HEK293 (cell line): ENCODE measurements around the gene PRX.
A peak's percentile ranks its signal among the peaks of the same experiment; 100 is the strongest.

ENCODE experiments used
- CTCF ChIA-PET: fragments of 350-600 bp; formaldehyde crosslinking; extraction: SDS; loops from one replicate; lab custom pipeline; 2021; ENCODE audit warnings: antibody characterized with exemption; lab: Yijun Ruan, JAX
- POLR2A ChIA-PET: fragments of 300-600 bp; formaldehyde crosslinking; extraction: SDS; loops from one replicate; lab custom pipeline; 2020; ENCODE audit warnings: antibody characterized with exemption, inconsistent platforms; lab: Yijun Ruan, JAX
- H3K27ac ChIP-seq: fragments of 200-500 bp; sonication (Bioruptor generic); 2 replicates; pipeline ENCODE4 v1.5.1; 2014; ENCODE audit warnings: low read depth, low read length, control low read depth, inconsistent platforms; ENCODE audit errors: extremely low read depth
- H3K36me3 ChIP-seq, 2 experiments: fragments of 200-500 bp in 1 of 2; sonication (Bioruptor generic) in 1 of 2; 1 replicate in 1 of 2; 2 replicates in 1 of 2; pipeline ENCODE4 v1.5.1; 2014 to 2017; ENCODE audit warnings: inconsistent platforms in 2 of 2, low read length in 2 of 2; ENCODE audit not compliant: control insufficient read depth in 2 of 2, insufficient read depth in 1 of 2
- H3K4me1 ChIP-seq: fragments of 200-500 bp; sonication (Bioruptor generic); 2 replicates; pipeline ENCODE4 v1.5.1; 2014; ENCODE audit warnings: mild to moderate bottlenecking, low read length, inconsistent platforms; ENCODE audit not compliant: control insufficient read depth, insufficient read depth
- H3K4me3 ChIP-seq: 2 replicates; pipeline ENCODE4 v1.5.1; 2011; ENCODE audit warnings: low read depth, mild to moderate bottlenecking, control low read depth, low read length, moderate library complexity
- H3K9me3 ChIP-seq: fragments of 200-500 bp; sonication (Bioruptor generic); 2 replicates; pipeline ENCODE4 v1.5.1; 2014; ENCODE audit warnings: low read depth, low read length, inconsistent platforms; ENCODE audit not compliant: control insufficient read depth, insufficient read depth
- PRDM1 ChIP-seq: fragments of 450-650 bp; formaldehyde crosslinking; IDR thresholded peaks from 2 replicates; pipeline ENCODE4; 2016; ENCODE audit warnings: missing biosample characterization, missing genetic modification characterization
- PRDM2 ChIP-seq: fragments of 450-650 bp; formaldehyde crosslinking; IDR thresholded peaks from 2 replicates; pipeline ENCODE4 v1.5.1; 2016; ENCODE audit warnings: missing biosample characterization, missing genetic modification characterization, borderline replicate concordance
- SP3 ChIP-seq: fragments of 450-650 bp; formaldehyde crosslinking; IDR thresholded peaks from 2 replicates; pipeline ENCODE4 v1.5.1; 2016; ENCODE audit warnings: missing biosample characterization, missing genetic modification characterization
- ZFHX2 ChIP-seq: fragments of 450-650 bp; formaldehyde crosslinking; conservative IDR thresholded peaks from 2 replicates; pipeline ENCODE4 v1.5.1; 2016; ENCODE audit warnings: missing biosample characterization, missing genetic modification characterization
- ZNF121 ChIP-seq: fragments of 450-650 bp; formaldehyde crosslinking; IDR thresholded peaks from 2 replicates; pipeline ENCODE4 v1.5.1; 2016; ENCODE audit warnings: missing biosample characterization, missing genetic modification characterization
- ZNF133 ChIP-seq: fragments of 450-650 bp; formaldehyde crosslinking; IDR thresholded peaks from 2 replicates; pipeline ENCODE4 v1.5.1; 2016; ENCODE audit warnings: missing biosample characterization, missing genetic modification characterization
- ZNF184 ChIP-seq: fragments of 450-650 bp; IDR thresholded peaks from 2 replicates; pipeline ENCODE4 v1.5.1; 2018; ENCODE audit warnings: missing biosample characterization, mild to moderate bottlenecking, missing genetic modification characterization
- ZNF600 ChIP-seq: fragments of 450-650 bp; formaldehyde crosslinking; IDR thresholded peaks from 2 replicates; pipeline ENCODE4 v1.5.1; 2016; ENCODE audit warnings: missing biosample characterization, missing genetic modification characterization
- ZNF658 ChIP-seq: fragments of 450-650 bp; formaldehyde crosslinking; IDR thresholded peaks from 2 replicates; pipeline ENCODE4; 2016; ENCODE audit warnings: missing biosample characterization, missing genetic modification characterization
- TF ChIP-seq, protein P1 (sequence below): fragments of 450-650 bp; formaldehyde crosslinking; conservative IDR thresholded peaks from 2 replicates; pipeline ENCODE4 v1.5.1; 2016; ENCODE audit warnings: low read depth, missing biosample characterization, missing genetic modification characterization
- TF ChIP-seq, protein P2 (sequence below): fragments of 450-650 bp; formaldehyde crosslinking; IDR thresholded peaks from 2 replicates; pipeline ENCODE4 v1.5.1; 2016; ENCODE audit warnings: missing biosample characterization, missing genetic modification characterization

The PRX gene

DNA sequence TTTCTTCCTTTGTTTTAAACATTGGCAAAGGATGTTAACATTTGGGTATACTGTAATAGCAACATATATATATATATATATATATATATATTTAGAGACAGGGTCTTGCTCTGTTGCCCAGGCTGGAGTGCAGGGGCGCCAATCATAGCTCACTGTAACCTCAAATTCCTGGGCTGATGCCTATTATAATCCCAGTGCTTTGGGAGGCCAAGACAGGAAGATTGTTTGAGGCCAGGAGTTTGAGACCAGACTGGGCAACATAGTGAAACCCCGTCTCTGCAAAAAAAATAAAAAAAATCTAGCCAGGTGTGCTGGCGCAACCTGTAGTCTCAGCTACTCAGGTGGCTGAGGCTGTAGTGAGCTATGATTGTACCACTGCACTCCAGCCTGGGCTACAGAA, 47.0 kb upstream of the PRX start:
- ChIA-PET POLR2A (interaction anchor here (1.7 kb wide), 1 partner anchor 34 kb away, joined by 9 read pairs; the partner anchor contains the start of gene SERTAD1), CTCF (interaction anchor here (0.6 to 1.1 kb wide), 3 partner anchors 24 to 61 kb away, joined by 3 to 4 read pairs (median 3); no protein-coding TSS in a partner anchor)
- TF ChIP-seq SP3 (tag by site-specific recombination), result no peak
- no peak for TF ChIP-seq ZNF658 (tag by site-specific recombination)
- TF ChIP-seq, protein P1, sequence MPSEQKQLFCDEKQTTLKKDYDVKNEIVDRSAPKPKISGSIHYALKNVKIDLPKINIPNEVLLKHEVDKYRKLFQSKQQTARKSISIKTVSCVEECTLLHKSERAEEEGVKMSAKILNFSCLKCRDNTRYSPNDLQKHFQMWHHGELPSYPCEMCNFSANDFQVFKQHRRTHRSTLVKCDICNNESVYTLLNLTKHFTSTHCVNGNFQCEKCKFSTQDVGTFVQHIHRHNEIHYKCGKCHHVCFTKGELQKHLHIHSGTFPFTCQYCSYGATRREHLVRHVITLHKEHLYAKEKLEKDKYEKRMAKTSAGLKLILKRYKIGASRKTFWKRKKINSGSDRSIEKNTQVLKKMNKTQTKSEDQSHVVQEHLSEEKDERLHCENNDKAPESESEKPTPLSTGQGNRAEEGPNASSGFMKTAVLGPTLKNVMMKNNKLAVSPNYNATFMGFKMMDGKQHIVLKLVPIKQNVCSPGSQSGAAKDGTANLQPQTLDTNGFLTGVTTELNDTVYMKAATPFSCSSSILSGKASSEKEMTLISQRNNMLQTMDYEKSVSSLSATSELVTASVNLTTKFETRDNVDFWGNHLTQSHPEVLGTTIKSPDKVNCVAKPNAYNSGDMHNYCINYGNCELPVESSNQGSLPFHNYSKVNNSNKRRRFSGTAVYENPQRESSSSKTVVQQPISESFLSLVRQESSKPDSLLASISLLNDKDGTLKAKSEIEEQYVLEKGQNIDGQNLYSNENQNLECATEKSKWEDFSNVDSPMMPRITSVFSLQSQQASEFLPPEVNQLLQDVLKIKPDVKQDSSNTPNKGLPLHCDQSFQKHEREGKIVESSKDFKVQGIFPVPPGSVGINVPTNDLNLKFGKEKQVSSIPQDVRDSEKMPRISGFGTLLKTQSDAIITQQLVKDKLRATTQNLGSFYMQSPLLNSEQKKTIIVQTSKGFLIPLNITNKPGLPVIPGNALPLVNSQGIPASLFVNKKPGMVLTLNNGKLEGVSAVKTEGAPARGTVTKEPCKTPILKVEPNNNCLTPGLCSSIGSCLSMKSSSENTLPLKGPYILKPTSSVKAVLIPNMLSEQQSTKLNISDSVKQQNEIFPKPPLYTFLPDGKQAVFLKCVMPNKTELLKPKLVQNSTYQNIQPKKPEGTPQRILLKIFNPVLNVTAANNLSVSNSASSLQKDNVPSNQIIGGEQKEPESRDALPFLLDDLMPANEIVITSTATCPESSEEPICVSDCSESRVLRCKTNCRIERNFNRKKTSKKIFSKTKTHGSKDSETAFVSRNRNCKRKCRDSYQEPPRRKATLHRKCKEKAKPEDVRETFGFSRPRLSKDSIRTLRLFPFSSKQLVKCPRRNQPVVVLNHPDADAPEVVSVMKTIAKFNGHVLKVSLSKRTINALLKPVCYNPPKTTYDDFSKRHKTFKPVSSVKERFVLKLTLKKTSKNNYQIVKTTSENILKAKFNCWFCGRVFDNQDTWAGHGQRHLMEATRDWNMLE, result no peak
- TF ChIP-seq ZNF121 (tag by site-specific recombination), result peak; percentile 97
- no peaks in the 10 kb centered on the region for H3K9me3 ChIP-seq
- H3K36me3 ChIP-seq, result peaks cover 3 to 13% of the 10 kb centered on the region in 2 experiments; a peak in 2 of 3 replicates
- peaks cover 5% of the 10 kb centered on the region for H3K4me1 ChIP-seq
- H3K27ac ChIP-seq, result no peak overlapping the region
- H3K4me3 ChIP-seq, result no peak overlapping the region

DNA sequence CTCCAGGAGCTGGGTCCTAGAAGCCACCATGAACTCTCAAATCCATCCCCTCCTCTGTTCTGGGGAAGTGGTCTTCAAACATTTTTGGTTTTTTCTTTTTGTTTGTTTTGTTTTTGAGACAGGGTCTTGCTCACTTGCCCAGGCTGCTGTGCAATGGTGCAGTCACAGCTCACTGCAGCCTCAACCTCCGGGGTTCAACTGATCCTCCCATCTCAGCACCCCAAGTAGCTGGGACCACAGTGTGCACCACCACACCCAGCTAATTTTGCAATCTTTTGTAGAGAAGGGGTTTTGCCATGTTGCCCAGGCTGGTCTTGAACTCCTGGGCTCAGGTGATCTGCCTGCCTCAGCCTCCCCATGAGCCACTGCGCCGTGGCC, 45.4 kb upstream of the PRX start:
- H3K4me3 ChIP-seq, result no peak overlapping the region
- no peaks in the 10 kb centered on the region for H3K4me1 ChIP-seq
- H3K27ac ChIP-seq, result no peak overlapping the region
- TF ChIP-seq ZNF184 (tag by site-specific recombination) (no peak), ZNF121 (tag by site-specific recombination) (peak; percentile 92)
- no peaks in the 10 kb centered on the region for H3K9me3 ChIP-seq
- ChIA-PET CTCF (interaction anchor here (0.6 to 0.9 kb wide), 4 partner anchors 32 to 1401 kb away, joined by 3 to 4 read pairs (median 4); partner anchors contain the start of gene RPS19), POLR2A (no interaction called here)
- peaks cover 3 to 13% of the 10 kb centered on the region in 2 experiments; a peak in 2 of 3 replicates for H3K36me3 ChIP-seq

- ChIA-PET POLR2A (interaction anchor here (1.5 kb wide), 1 partner anchor 93 kb away, joined by 3 read pairs; no protein-coding TSS in a partner anchor), CTCF (interaction anchor here (0.6 to 0.9 kb wide), 3 partner anchors 32 to 1402 kb away, joined by 3 to 4 read pairs (median 3); partner anchors contain the start of gene RPS19)
- H3K36me3 ChIP-seq, result peaks cover 3 to 13% of the 10 kb centered on the region in 2 experiments; a peak in 2 of 3 replicates
- H3K27ac ChIP-seq, result no peak overlapping the region
- TF ChIP-seq ZFHX2 (tag by site-specific recombination), result 0 out of 2 replicates have a peak, but pooled peaks have one; percentile 22
- TF ChIP-seq, protein P2, sequence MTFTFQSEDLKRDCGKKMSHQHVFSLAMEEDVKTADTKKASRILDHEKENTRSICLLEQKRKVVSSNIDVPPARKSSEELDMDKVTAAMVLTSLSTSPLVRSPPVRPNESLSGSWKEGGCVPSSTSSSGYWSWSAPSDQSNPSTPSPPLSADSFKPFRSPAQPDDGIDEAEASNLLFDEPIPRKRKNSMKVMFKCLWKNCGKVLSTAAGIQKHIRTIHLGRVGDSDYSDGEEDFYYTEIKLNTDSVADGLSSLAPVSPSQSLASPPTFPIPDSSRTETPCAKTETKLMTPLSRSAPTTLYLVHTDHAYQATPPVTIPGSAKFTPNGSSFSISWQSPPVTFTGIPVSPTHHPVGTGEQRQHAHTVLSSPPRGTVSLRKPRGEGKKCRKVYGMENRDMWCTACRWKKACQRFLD (tag by site-specific recombination), result no peak
- TF ChIP-seq ZNF600 (tag by site-specific recombination), result peak; percentile 51; the same call in 1 of the 2 replicates
- no peak for TF ChIP-seq ZNF133 (tag by site-specific recombination)
- no peaks in the 10 kb centered on the region for H3K4me1 ChIP-seq
- no peak overlapping the region for H3K4me3 ChIP-seq
- no peaks in the 10 kb centered on the region; the same call in 1 of the 2 replicates for H3K9me3 ChIP-seq
Observed at GRCh38 chr19:40457953-40458596, 44.9 kb upstream of the PRX start.

DNA sequence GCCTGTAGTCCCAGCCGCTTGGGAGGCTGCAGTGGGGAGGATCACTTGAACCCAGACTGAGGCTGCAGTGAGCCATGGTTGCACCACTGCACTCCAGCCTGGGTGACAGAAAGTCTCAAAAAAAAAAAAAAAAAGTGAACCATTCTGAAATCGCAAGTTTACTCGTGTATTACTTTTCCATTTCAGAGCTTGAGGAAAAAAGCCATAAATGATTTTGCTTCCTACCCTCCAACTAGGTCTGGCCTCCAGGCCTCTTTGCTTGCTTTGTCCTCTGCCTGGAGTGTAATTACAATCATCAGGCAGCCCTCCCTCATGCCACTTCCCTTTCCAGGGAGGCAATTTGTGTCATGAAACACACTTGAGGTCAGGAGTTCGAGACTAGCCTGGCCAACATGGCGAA, 43.9 kb upstream of the PRX start:
- no peaks in the 10 kb centered on the region for H3K4me1 ChIP-seq
- H3K36me3 ChIP-seq, result peaks cover 3 to 13% of the 10 kb centered on the region in 2 experiments; a peak in 2 of 3 replicates
- CTCF ChIA-PET, result interaction anchor here (0.6 to 7.1 kb wide), 4 partner anchors 7 to 106 kb away, joined by 3 to 98 read pairs (median 3); partner anchors contain the start of gene BLVRB
- H3K9me3 ChIP-seq, result no peaks in the 10 kb centered on the region; the same call in 1 of the 2 replicates
- POLR2A ChIA-PET, result interaction anchor here (1.5 kb wide), 1 partner anchor 92 kb away, joined by 3 read pairs; no protein-coding TSS in a partner anchor
- no peak overlapping the region for H3K4me3 ChIP-seq
- no peak overlapping the region for H3K27ac ChIP-seq
- TF ChIP-seq PRDM2 (no peak), PRDM1 (peak; percentile 64; the same call in 1 of the 2 replicates)
